Stimulated activated CD8-positive, alpha-beta memory T cell treated with anti-CD3 and anti-CD28 coated beads, Interleukin-7, amount 100 ng/mL, for 1 hour (primary cell): ENCODE data around the gene CLEC16A.

ENCODE experiments used
- DNase-seq, 2 donors: peaks; one replicate each; pipeline ENCODE4 v3.0.0-alpha.2; 2020; ENCODE audit warnings: low read depth in 2 of 2

CLEC16A gene

GRCh38 chr16:11140098-11140375 is 195.7 kb downstream of the CLEC16A start:
- DNase-seq = no peak

GRCh38 chr16:11140466-11140865 is 196.1 kb downstream of the CLEC16A start:
- no peak for DNase-seq

- no peak for DNase-seq
Measured at GRCh38 chr16:11140867-11141266, 196.5 kb downstream of the CLEC16A start.

GRCh38 chr16:11141409-11142260 is 197.3 kb downstream of the CLEC16A start:
- no peak for DNase-seq

- no peak for DNase-seq
Measured at GRCh38 chr16:11142261-11142630, 197.9 kb downstream of the CLEC16A start.

GRCh38 chr16:11142951-11143350 is 198.6 kb downstream of the CLEC16A start:
- DNase-seq = no peak

GRCh38 chr16:11143372-11144035 is 199.1 kb downstream of the CLEC16A start:
- DNase-seq = no peak

GRCh38 chr16:11144122-11144521 is 199.8 kb downstream of the CLEC16A start:
- no peak for DNase-seq

- DNase-seq = no peak
Measured at GRCh38 chr16:11145173-11145818, 200.9 kb downstream of the CLEC16A start.

- no peak for DNase-seq
Measured at GRCh38 chr16:11145819-11146211, 201.5 kb downstream of the CLEC16A start.

- DNase-seq = no peak
Measured at GRCh38 chr16:11147033-11147753, 202.8 kb downstream of the CLEC16A start.

GRCh38 chr16:11147754-11148444 is 203.5 kb downstream of the CLEC16A start:
- DNase-seq = no peak

GRCh38 chr16:11149011-11149616 is 204.8 kb downstream of the CLEC16A start:
- no peak for DNase-seq

- DNase-seq = no peak
Measured at GRCh38 chr16:11150190-11150589, 205.8 kb downstream of the CLEC16A start.

- DNase-seq = no peak
Measured at GRCh38 chr16:11151156-11151884, 207.0 kb downstream of the CLEC16A start.

GRCh38 chr16:11151885-11152629 is 207.7 kb downstream of the CLEC16A start:
- no peak for DNase-seq

- DNase-seq = no peak
Measured at GRCh38 chr16:11152677-11153331, 208.4 kb downstream of the CLEC16A start.

GRCh38 chr16:11155284-11155806 is 211.0 kb downstream of the CLEC16A start:
- DNase-seq = no peak

GRCh38 chr16:11156401-11156800 is 212.0 kb downstream of the CLEC16A start:
- DNase-seq = no peak
